ENCODE results near the gene NINL.
"Not testable (repeated sequence)": the region's sequence is repeated elsewhere in the genome, so short reads cannot be mapped to it uniquely, and the experiment has no call there.

The NINL gene

DNA sequence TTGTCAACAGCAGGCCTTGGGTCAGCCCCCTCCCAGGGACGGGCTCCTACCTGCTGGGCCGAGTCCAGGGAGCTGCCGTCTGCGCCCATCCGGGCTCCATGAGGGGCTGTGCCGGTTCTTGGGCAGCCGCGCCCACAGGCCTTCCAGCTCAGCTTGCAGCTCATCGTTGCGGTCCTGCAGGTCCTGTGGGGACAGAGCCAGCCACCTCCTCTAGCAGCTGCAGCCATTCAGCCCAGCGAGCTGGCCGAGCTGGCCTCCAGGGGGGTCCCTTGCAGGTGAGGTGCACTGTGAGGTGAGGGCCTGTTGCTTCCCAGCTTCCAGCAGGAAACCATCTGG is 103.4 kb downstream of the NINL start:
- DNase-seq, result no peak

- DNase-seq, result no peak
These were observed 104.0 kb downstream of the NINL start for GRCh38 chr20:25481235-25481917.

- DNase-seq, result no peak
These were observed 104.5 kb downstream of the NINL start for GRCh38 chr20:25480797-25481196.

DNA sequence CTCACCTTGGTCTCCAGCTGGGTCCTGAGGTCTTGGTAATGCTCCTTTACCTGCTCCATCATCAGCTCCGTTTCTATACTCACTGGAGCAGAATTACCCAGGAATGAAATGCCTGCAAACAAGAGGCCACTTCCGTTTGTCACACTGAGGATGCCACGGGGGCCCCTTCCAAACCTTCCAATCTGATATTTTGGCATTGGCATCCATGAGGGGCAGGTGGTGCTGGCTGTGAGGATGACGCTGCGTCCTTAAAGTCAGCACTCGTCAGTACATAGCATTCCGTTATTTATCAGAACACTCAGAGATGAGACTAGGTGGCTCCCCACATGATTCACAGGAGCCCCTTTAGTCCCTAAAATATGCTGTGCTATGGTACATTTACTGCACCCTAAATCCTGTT is 105.2 kb downstream of the NINL start:
- no peak for DNase-seq

DNA sequence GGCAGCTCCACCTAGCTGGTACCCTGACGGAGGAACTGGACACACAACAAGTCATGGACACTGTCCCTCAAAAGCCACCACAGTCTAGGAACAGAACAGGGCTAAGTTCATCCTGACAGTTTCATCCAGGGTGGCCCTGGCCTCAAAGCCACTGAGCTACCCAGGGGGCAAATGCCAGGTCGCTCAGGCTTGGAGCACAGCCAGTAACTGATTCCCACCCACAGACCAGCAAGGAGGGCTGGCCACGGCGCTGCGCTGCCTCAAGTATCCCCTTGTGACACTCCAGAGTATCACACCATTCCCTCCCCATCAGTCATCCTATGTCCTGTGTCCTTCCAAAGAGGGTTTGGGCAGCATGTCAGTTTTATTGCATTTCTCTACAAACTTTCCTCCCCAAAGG is 105.7 kb downstream of the NINL start:
- no peak for DNase-seq

GRCh38 chr20:25478889-25479568 is 106.3 kb downstream of the NINL start:
- DNase-seq, result no peak

DNA sequence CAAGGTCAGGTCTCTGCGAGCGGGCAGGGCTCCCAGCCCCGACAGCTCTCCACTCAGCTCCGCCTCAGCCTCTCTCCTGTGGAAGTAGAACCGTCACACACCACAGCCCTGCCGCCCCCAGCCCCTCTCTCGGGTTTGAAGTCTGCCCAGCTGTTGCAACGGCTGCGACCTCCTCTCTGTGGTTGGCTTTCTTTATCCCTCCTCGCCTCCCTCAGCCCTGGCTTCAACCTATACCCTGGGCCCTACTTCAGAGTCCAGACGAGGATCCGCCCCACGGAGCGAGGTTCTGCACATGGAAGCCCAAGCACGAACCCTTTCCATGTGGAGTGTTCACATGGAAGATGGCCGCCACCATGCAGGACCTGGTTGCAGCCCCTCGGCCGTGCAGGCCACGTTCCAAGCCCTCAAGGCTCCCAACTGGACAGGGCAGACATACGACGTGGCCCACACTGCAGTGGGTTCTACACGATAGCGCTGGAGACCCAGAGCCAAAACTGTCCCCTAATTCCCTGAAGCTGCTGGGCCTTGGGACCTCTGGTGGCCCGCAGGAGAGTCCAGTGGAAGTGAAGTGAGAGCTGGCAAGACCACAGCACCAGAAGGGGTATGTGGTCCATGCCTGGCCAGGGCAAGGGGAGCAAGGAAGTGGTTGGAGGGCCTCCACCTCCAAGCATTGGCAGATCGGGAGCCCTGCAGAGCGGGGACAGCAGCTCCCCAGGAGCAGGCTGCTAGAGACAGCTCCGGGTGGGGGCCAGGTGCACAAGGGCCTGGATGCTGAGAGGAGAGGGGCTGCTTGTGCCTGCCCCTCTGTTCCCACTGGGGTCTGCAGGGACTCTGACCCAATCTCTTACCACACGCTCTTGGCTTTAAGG is 108.1 kb downstream of the NINL start:
- DNase-seq, result no peak

DNA sequence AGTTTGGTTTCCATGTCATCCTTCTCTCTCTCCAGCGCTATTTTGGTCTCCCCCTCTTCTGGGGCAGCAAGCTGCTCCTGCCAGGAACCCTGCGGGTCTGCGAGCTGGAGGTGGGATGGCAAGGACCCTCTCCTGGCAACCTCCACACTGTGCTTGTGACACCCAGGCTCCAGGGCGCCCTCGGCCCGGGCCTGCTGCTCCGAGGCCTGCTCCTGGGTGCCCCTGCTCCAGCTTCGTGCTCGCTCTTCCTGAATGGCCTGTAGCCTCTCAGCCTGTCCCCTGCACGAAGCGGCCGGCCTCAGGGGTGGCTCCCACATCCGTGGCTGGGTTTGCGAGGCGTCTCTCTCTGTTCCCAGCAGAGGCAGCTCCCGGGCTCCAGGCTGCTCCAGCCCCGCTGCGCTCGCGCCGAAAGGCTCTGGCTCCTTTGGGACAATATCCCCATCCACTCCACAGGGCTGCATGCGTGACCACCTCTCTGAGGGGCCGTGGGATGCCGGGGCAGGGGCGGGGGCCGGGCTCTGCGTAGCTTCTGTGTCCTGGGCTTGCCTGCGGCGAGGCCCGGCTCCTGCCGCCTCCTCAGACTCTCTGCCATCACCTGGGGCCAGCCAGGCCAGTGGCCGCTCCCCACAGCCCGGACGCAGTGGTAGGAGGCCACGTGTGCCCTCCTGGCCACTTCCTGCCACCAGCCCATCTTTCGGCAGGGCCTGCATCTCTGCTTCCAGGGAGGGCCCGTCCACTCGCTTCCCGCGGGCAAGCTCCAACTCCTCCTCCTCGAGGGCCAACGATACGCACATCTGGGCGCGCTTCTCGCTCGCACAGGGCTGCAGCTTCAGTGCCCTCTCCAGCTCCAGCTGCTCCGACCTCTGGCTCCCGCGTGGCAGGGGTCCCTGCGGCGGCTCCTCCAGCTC is 109.0 kb downstream of the NINL start:
- DNase-seq, result no peak

DNA sequence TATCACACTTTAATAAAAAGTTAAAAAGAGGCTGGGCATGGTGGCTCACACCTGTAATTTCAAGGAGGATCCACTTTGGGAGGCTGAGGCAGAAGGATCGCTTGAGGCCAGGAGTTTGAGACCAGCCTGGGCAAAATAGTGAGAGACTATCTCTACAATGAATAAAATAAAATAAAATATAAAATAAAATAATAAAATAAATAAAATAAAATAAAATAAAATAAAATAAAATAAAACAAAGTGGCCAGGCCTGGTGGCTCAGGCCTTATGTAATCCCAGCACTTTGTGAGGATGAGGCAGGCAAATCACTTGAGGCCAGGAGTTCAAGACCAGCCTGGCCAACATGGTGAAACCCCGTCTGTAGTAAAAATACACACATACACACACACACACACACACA is 112.0 kb downstream of the NINL start:
- DNase-seq, result not testable (repeated sequence)

DNA sequence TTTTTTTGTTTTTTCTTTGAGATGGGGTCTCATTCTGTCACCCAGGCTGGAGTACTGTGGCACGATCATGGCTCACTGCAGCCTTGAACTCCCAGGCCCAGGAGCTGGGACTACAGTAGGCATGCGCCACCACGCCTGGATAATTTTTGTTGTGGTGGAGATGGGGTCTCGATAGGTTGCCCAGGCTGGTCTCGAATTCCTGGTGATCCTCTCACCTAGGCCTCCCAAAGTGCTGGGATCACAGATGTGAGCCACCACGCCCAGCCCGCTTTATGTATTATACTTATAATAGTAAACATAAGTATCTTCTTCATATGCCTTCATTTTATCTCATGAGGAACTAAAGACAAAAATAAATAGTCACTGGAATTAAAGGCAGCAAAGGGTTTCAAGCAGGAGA is 114.3 kb downstream of the NINL start:
- no peak for DNase-seq

DNA sequence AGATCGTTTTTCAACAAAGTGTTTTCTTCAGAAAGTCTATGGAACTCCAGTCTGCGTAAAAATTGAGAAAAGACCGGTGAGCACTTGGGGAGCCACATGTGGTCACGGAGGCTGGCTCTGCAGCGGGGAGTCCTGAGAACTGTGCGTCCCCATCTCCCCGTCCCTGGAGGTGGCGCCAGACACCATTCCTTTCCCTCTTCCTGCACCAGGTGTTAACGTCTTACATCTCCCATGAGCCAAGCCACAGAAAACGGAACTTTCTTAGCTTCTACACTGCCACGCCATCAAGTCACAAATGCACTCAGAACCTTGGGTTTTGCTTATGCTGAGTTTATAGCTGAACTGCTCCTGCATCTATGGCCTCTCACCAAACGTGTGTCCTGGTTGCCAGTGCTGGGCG is 115.3 kb downstream of the NINL start:
- DNase-seq, result peak; percentile 37 to 43

GRCh38 chr20:25469558-25469957 is 115.8 kb downstream of the NINL start:
- no peak for DNase-seq

GRCh38 chr20:25468126-25469075 is 116.9 kb downstream of the NINL start:
- no peak for DNase-seq

DNA sequence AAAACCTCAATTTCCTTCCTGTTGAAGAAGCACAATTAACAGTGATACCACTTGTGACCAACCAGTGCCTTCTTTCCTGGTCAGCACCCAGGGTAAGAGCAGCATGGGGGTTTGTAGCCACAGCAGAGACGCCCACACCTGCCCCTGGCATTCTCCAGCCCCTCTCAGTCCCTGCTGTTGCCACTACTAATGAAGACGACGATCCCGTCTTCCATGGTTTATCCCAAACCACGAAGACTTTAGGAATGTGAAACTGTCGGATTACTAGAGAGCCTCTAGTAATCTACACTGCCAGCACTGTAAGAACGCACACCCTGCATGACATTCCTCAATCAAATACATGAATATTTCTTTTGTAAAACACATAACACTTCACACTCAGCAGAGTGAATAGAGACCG is 117.9 kb downstream of the NINL start:
- no peak for DNase-seq

GRCh38 chr20:25466846-25467245 is 118.5 kb downstream of the NINL start:
- DNase-seq, result no peak

GRCh38 chr20:25465243-25466135 is 119.8 kb downstream of the NINL start:
- DNase-seq, result no peak

- DNase-seq, result no peak
These were observed 120.7 kb downstream of the NINL start for GRCh38 chr20:25464501-25465242.

GRCh38 chr20:25461786-25462545 is 123.4 kb downstream of the NINL start:
- no peak for DNase-seq

DNA sequence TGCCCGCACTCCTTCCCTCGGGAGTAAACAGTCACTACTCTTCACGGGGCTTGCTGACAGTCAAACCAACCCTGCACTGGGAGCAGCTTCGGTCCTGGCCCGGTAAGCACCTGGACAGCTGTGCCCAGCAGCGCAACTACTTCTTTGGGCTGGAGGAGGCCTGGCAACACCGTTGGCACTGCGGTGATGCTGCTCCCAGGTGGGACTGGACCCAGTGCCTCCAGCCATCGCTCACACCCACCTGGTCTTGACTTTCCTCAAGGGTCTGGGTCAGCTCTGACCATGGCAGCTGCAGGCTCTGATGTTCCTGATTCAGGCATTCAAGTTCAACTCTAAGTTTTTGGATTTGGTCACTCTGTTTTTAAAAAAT is 124.1 kb downstream of the NINL start:
- DNase-seq, result no peak
